Measurements from ENCODE around the gene SLC16A12. TPM values are rescaled to one million over a fixed set of nuclear protein-coding genes. Genes with fewer than 3 reads are reported as not detected.

SLC16A12 gene
- total RNA-seq, 1 donor: under 0.01 TPM

Other genes with a start within 250 kb of the SLC16A12 start
- 7.7 and 9.0 TPM in 2 replicates for gene IFIT2, start 233.5 kb downstream of the SLC16A12 start, total RNA-seq
- 33.9 and 43.8 TPM in 2 replicates for gene IFIT3, start 207.6 kb downstream of the SLC16A12 start, total RNA-seq
- gene IFIT1B, start 157.5 kb downstream of the SLC16A12 start, total RNA-seq: not detected in 2 replicates
- 19.7 and 34.4 TPM in 2 replicates for gene IFIT1, start 143.0 kb downstream of the SLC16A12 start, total RNA-seq
- 30.4 and 39.1 TPM in 2 replicates for gene IFIT5, start 121.0 kb downstream of the SLC16A12 start, total RNA-seq
- gene PANK1, start 109.6 kb upstream of the SLC16A12 start, total RNA-seq: 5.8 and 9.7 TPM in 2 replicates
- gene KIF20B, start 166.0 kb upstream of the SLC16A12 start, total RNA-seq: 4.7 and 5.6 TPM in 2 replicates

All from osteoblast (primary cell).